Urothelium cell line (cell line): Measurements from ENCODE around the gene MAP3K6.
A peak's percentile ranks its signal among the peaks of the same experiment; 100 is the strongest.
"Not testable (repeated sequence)": the region's sequence is repeated elsewhere in the genome, so short reads cannot be mapped to it uniquely, and the experiment has no call there.

Experiments used
- DNase-seq: peaks from one replicate; pipeline ENCODE4 v3.0.0; 2011; ENCODE audit warnings: low spot score, mixed read lengths
- FAIRE-seq: peaks from 2 replicates; lab custom pipeline; 2011; peaks lifted over from hg19 to GRCh38; lab: Jason Lieb, UNC

Gene MAP3K6, protein sequence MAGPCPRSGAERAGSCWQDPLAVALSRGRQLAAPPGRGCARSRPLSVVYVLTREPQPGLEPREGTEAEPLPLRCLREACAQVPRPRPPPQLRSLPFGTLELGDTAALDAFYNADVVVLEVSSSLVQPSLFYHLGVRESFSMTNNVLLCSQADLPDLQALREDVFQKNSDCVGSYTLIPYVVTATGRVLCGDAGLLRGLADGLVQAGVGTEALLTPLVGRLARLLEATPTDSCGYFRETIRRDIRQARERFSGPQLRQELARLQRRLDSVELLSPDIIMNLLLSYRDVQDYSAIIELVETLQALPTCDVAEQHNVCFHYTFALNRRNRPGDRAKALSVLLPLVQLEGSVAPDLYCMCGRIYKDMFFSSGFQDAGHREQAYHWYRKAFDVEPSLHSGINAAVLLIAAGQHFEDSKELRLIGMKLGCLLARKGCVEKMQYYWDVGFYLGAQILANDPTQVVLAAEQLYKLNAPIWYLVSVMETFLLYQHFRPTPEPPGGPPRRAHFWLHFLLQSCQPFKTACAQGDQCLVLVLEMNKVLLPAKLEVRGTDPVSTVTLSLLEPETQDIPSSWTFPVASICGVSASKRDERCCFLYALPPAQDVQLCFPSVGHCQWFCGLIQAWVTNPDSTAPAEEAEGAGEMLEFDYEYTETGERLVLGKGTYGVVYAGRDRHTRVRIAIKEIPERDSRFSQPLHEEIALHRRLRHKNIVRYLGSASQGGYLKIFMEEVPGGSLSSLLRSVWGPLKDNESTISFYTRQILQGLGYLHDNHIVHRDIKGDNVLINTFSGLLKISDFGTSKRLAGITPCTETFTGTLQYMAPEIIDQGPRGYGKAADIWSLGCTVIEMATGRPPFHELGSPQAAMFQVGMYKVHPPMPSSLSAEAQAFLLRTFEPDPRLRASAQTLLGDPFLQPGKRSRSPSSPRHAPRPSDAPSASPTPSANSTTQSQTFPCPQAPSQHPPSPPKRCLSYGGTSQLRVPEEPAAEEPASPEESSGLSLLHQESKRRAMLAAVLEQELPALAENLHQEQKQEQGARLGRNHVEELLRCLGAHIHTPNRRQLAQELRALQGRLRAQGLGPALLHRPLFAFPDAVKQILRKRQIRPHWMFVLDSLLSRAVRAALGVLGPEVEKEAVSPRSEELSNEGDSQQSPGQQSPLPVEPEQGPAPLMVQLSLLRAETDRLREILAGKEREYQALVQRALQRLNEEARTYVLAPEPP (N-terminal part only)

DNA sequence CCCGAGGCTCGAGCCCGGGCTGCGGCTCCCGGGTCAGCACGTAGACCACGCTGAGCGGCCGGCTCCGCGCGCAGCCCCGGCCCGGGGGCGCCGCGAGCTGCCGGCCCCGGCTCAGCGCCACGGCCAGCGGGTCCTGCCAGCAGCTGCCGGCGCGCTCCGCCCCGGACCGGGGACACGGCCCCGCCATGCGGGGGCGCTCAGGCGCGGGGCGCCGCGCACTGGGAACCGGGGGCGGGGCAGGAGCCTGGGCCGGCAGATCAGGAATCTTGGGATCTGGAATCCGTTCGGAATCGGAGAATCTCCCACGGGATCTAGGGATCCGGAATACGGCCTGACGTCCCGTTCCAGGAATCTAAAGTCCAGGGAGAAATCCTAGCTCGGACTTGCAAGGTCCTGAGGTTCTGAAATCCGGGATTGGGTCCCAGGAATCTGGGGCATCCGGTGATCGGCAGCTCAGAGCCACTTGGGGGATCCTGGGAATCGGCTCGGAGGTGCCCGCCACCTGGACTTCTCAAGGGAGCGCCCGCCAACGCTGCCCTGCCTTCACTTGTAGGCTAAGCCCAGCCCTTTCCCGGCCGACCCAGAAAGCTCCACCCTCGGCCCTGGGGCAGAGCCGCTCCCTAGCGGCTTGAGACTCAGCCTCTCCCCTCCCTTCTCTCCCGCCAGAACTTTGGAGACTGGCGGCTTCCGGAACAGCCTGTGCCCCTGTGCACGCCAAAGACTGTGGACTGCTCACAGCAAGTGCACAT lies at the start of gene MAP3K6:
Gene MAP3K6, minus strand, starts transcription at position 551 of the 749 bp plus-strand sequence. Its CDS starts 364 bp downstream, at position 187.
- DNase-seq (peak; percentile 89), FAIRE-seq (no peak)

DNA sequence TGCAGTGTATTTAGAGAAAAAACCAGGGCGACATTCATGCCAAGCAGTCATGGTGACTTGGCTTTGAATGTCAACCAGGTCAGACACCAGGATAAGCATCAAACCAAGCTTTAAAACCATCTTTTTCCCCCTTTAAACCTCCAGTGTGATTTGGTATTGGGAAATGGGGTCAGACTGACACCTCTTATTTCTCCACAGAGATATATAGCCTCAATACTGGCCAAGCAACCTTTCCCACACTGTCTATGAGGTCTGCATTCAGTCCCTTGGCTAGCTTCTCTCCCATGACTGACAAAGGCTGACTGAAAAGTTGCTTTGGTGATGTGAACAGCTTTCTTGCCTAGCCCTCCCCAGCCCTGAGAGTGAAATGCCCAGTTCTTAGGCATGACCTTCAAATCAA lies 47.3 kb upstream of the MAP3K6 start:
- DNase-seq (no peak), FAIRE-seq (no peak)

DNA sequence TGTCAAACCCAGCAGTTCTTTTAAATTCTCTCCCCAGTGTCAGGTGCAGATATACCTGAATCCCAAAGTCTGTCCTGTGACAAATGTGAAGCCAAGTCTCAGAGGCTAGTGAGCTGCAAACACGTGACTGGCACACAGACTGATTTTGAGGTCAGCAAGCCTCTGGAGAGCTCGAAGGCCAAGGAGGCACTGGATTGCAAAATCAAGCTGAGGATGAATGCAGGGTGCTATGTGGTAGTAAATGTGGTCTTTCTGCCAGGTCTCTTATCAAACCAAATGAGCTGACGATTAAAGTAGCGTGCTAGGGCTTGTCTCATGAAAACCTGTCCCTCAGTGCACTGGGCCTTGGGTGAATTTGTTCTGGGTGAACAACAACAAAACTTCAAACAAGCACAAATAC lies 46.2 kb upstream of the MAP3K6 start:
- FAIRE-seq (no peak), DNase-seq (no peak)

DNA sequence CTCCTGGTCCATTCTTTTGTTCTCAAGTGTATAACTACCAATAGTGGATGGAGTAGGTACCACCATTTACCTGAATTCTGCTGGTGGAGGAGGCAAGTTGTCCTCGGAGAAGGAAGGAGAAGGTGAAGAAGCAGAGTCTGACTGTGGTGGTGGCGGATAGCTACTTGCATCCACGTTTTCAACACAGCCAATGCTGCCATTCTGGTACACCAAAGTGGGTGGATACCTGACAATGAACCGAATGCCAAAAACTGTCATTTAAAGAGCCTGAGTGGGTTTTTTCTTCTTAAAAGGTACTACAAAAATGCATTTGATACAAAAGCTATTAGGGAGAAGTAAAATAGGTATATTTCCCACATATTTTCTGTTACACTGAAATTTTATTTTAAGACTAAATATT lies 45.7 kb upstream of the MAP3K6 start:
- no peak for FAIRE-seq

DNA sequence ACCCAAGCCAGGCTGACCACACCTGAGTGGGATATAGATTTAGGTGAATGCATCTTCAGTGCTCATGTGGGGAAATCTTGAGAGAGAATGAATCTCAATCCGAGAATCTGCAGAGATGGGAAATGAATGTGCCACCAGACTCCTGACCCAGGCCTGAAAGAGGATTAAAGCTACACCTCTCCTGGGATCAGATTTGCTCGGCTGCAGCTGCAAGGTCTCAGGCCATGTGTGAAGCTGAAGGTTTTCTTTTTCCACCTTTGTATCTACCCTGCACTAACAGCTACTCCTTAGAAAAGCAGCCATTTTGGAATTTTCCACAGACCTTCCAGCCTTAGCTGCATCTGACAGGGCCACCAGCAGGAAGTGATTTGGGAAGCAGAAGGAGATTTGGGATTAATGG lies 43.9 kb upstream of the MAP3K6 start:
- DNase-seq (no peak), FAIRE-seq (no peak)

More for the DNA sequence above, 45.7 kb upstream of the MAP3K6 start:
- no peak for DNase-seq

DNA sequence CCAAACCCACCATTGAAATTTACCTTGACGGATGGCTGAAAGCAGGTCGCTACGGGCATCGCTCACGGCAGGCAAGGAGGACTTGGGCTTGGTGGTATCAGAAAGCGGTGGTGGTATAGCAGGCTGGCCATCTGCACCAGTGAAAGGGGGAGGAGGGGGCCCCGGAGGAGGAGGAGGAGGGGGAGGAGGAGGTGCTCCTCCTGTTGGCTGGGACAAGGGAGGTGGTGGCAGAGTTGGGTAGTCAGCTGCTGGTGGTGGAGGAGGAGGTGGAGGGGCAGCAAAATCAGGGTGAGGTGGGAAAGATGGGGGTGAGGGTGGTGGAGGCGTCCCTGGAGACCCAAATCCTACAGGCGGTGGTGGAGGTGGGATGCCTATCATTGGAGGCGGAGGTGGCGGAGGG lies 42.9 kb upstream of the MAP3K6 start:
- no peak for DNase-seq
- no peak for FAIRE-seq

DNA sequence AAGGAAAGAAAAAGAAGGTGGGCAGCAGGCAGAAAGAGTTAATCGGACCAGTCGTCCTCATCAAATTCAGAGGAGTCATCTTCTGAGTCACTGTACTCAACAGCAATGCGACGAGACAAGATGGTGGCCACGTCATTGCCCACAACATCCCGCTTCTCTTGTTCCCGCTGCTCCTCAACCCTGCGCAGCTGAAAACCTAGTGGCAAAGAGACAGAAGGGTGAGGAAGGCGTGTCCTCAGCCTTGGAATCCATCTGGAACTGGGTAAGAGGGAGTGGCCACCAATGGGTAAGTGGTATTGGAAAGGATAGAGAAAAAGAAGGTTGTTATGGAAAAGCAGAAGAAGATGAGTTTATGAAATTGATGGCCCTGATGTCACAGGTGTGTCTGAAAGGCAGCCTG lies 41.4 kb upstream of the MAP3K6 start:
- FAIRE-seq (no peak), DNase-seq (no peak)

DNA sequence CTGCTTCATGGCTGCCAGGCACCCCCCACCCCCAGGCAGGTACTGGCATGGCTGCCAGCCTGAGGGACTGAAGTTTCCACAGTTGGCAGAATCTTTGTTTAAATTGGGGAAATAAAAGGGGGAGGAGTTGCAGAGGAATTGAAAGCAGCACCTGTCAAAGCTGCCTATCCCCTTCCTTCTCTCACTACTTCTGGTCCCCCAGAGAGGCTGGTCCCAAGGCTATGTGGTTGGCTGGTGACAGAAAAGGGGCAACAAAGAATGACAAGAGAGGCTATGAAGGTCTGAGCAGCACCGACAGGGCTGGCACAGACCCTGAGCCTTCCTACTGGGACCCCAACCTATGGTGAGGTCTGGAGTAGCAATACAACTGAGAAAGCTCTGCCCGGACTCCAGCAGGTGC lies 40.0 kb upstream of the MAP3K6 start:
- not testable (repeated sequence) for FAIRE-seq, DNase-seq

DNA sequence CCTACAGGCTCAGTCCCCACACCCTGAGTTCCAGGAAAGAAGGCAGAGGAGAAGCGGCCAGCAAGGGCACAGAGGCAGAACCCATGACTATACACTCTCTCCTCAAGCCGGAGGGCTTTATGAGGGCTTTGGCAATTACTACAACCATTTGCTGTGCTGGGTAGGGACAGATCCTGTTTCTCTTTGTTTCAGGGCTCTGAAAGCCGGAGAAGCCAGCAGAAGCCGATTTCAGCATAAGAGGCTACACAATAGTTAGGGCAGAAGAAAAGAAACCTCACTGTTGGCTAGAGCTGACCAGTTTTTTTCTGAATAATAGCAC lies 39.6 kb upstream of the MAP3K6 start:
- no peak for FAIRE-seq

DNA sequence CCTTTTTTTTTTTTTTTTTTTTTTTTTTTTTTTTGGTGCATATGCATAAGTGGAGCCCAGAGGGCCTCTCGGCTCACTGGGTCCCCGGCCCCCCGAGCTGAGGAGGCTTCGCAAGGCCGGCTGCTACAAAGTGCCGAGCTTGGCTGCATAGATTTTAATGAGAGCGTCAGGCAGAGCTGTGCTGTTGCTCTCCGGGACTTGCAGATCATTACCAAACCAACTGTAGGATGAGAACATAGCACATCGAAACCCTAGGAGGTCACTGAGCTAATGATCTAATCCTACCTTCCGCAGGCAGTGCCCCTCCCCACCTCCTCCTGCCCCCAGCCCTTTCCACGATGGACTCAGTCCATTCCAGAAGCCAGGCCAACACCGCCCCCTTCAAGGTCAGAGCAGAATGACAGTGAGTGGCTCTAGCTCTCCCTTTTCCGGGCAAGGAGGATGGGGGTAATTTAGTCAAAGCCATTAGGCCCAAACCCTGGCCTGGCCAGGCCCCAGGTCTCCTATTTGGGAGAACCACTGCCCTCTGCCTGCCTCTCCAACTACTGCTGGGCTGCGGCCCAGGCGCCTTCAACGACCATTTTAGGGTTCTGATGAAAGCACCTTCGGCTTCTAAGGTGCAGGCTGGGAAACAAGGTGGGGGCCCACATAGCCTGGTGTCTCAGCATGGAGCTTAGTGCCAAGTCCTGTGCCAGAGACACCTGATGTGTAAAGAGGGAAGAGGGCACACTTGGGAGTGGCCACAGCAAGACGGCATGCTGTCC lies 39.0 kb upstream of the MAP3K6 start:
- not testable (repeated sequence) for FAIRE-seq

More for the DNA sequence above, 39.6 kb upstream of the MAP3K6 start:
- no peak for DNase-seq

DNA sequence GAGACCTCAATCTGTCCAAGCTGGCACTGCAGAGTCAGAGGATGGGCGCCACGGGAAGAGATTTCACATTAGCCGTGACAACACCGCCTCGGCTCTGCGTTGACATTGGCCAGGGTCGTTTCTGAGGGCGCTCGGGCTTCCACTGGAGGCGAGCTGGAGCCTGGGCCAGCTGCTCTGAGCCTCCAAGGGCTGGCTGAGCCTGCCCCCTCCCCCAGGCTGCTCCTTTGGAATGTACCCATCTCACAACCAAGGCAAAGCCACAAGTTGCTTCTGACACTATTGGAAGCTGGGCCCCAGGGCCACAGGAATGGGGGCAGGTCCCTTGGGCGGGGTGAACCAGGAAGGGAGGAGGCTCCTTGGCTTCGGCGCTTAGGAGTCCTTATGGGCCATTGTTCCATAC lies 38.3 kb upstream of the MAP3K6 start:
- FAIRE-seq (no peak), DNase-seq (peak; percentile 40)

More for the DNA sequence above, 39.0 kb upstream of the MAP3K6 start:
- DNase-seq = not testable (repeated sequence)

DNA sequence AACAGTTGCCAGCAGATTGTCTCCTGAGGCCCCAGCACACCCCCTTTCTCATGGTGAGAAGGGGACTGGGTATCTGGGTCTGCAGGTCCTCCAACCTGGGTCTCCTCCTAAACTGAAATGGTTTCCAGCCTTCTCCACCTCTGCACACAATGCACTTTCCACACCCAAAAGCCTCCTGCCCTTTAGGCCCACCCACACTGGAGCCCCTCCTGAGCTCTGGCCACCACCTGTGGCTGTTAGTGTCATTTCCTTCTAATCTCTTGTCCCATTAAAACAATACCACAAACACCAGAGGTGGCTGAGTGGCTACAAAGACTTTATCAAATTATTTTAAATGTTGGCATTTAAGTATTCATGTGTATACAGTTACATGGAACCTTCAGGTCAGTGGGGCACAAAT lies 37.2 kb upstream of the MAP3K6 start:
- DNase-seq (no peak), FAIRE-seq (no peak)

DNA sequence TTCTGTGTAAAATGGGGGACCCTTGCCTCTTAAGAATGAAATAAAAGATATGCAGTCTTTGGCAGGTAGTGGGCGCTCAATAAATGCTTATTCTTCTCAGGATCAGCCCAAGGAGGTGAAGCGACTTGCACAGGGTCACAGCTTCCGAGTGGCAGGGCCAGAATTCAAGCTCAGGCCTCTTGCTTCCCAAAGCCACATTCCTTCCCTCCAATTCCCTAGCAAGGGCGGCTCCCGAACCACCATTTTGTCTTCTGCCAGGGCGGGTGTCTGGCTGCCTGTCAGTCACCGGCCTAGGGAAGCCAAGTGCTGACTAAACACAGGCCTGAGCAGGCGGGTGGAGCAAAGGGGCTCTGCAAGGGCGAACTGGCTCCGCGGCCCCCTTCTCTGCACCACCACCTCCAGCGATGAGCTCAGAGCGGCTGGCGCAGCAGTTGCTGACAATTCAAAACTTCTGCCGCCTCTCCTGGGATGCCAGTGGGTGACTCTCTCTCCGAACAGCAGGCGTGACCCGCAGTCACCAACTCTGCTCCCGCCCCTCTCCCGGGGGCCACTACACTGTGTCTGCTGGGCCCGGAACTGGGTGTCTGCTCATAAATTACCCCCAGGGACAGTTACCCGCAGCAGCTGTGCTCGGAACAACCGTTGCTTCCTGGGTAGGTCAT lies 36.4 kb upstream of the MAP3K6 start:
- FAIRE-seq (no peak), DNase-seq (no peak)

DNA sequence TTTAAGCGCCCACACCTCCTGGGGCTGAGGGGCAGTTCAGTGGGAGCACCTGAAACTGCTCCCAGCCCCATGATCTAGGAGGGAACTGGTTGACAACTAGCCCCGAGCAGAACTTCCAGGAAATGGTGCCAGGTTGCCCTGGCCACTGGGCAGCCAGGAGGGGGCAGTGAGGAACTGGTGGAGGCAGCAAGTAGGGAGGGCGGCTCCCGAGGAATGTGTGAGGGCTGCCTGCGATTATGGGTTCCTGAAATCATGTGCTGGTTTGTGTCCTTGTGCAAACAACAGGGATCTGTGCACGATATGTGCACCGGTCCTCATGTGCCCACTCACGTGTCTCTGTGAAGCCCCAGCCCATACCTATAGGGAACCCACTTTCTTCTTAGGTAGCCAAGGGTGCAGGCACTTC lies 35.6 kb upstream of the MAP3K6 start:
- DNase-seq (peak; percentile 36), FAIRE-seq (no peak)

DNA sequence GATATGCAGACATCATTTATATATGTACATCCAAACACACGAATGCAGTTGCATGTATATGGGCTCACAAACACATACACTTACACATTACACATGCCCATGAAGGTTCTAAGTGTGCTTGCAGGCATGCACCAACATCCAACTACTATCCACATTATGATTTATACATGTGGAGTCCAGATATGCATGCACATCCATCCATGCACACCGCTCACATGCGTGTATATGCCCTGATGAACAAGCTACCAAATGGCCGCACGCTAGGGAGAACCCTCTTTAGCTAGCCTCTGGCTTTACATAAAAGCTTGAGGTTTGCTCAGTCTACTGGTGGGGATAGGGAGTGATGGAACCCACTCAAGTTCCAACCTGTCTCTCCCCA lies 34.2 kb upstream of the MAP3K6 start:
- DNase-seq = no peak
- no peak for FAIRE-seq

DNA sequence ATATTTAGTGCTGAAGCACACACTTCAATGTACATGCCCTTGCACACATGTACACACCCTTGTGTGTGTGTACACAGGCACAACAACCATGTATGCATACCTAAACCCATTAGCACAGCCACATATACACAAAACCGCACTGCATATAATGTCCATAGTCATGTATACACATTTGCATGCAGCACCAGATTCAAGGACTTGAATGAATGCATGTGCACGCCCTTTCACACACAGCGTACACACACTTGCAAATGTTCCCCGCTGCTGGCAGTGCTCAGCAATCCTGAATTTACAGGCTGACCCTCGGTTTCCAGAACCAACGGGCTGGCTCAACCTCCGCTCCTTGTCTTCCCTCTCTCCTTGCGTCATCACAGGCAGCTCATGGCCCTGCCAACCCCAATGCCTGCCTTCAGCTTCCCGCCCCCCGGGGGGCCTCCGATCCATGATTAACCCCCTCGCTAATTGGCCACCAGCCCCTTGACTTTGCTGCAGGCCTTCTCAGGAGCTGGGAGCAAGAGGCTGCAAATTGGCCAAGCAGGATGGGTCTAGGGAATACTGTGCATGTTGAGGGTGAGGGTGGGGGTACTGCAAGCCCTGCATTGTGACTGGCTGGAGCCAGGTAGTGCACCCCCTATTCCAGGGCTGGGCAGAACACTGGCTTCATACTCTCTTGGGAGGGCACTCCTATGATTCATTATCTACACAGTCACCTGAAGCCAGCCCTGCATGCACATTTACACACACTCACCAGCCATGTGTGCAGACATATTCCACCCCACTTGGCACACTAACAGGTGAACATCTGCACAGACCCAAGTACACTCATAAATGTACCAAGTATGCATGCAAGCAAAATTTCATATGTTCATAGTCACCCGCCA lies 33.6 kb upstream of the MAP3K6 start:
- FAIRE-seq (no peak), DNase-seq (no peak)

DNA sequence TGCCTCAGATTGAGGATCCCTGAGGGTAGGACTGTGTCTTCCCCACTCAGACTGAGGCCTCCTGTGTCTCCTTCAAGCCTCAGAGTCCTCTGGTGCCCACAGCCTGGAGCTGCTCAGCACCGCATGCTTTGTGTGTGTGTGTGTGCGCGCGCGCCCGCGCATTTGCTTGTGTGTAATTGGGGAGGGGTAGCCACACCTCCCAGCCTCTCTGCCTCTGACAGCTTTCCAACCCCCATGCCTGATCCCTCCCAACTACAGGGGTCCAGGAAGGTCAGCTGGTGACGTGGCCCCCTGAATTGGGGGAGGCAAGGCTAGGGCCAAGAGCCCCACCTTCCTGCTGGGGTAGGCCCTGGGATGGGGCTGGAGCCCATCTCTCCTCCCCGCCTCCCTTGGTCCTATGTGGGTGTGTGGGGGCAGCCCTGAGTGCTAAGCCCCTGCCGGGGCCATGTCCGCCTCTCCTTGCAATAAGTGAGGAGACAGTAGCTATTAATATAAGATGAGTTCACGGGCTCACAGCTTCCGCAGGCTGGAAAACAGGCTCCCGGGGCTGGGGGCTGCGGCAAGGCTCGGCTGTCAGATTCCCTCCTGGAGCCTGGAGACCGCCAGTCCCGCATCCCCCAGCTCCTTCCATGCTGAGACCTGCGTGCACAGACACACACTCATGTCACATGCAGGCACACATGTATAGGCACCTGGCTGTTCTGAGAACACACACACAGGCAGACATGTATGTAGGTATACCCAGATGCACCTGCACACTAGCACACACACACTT lies 32.7 kb upstream of the MAP3K6 start:
- DNase-seq (no peak), FAIRE-seq (no peak)
